GM18951 (cell line): Measurements from ENCODE around the gene KIF17.
A peak's percentile ranks its signal among the peaks of the same experiment; 100 is the strongest.

ENCODE experiments used
- POLR2A ChIP-seq: IDR thresholded peaks from 4 replicates; pipeline ENCODE4 v1.6.1; 2011; ENCODE audit warnings: mild to moderate bottlenecking; ENCODE audit not compliant: insufficient read length, insufficient read depth; ENCODE audit errors: extremely low read depth
- in situ Hi-C: fragments of 300-500 bp; cut with MboI; formaldehyde crosslinking; loops from one replicate; pipeline ENCODE4 v1.12.0; 2022; ENCODE audit warnings: low sequenced_read_pairs, mixed read lengths, inconsistent platforms; ENCODE audit not compliant: unreplicated experiment

KIF17 gene

GRCh38 chr1:20717452-20718342 is at the start of gene KIF17:
Gene KIF17, minus strand, starts transcription at chr1:20718007. Its CDS starts 301 bp downstream, at chr1:20717706.
- in situ Hi-C loops = no loop called here
- no peak for TF ChIP-seq POLR2A

GRCh38 chr1:20767271-20767670 is 49.5 kb upstream of the KIF17 start:
- no peak for TF ChIP-seq POLR2A
- in situ Hi-C loops = no loop called here

DNA sequence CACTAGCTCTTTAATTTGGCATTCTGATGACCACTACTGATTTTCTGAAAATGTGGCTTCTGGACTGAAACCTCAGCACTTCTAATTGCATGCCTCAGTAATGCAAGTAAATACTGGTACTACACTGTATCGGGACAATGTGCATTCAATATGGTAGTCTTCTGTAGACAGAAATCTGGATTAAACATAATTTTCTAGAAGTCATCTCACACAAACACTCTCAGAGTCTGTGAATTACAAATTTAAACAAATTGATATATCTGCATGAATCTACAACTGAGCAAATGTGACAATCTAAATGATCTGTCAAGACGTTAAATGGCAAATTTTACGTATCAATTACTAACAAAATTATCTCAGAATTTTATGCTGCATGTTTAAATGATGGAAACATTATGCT is 45.6 kb upstream of the KIF17 start:
- in situ Hi-C loops = no loop called here
- TF ChIP-seq POLR2A = no peak

GRCh38 chr1:20760322-20760721 is 42.5 kb upstream of the KIF17 start:
- in situ Hi-C loops = no loop called here
- TF ChIP-seq POLR2A = no peak

- TF ChIP-seq POLR2A = no peak
- in situ Hi-C loops = no loop called here
Measured at GRCh38 chr1:20753589-20753988, 35.8 kb upstream of the KIF17 start.

GRCh38 chr1:20751462-20751990 is 33.7 kb upstream of the KIF17 start:
- no peak for TF ChIP-seq POLR2A
- in situ Hi-C loops = no loop called here

- no peak for TF ChIP-seq POLR2A
- in situ Hi-C loops = no loop called here
Measured at GRCh38 chr1:20742671-20743070, 24.9 kb upstream of the KIF17 start.

DNA sequence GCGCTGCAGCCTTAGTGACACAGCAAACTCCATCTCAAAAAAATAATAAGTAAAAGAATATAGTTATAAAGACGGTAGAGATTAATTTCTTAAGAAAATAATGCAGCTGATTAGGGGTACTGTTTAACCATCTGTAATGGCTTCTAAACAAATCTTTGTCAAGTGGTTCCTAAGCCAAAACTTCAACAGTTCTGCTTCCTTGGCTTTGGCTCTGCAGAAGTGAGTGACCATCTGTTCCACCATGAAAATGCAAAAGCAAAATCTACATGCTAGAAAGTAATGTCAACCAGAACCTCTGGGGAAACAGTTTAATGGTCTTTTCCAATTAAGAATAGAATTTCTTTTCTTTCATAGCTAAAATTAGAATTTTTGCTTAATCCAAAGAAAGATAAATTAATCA is 23.0 kb upstream of the KIF17 start:
- TF ChIP-seq POLR2A = no peak
- in situ Hi-C loops = no loop called here

- in situ Hi-C loops = no loop called here
- TF ChIP-seq POLR2A = no peak
Measured at GRCh38 chr1:20739225-20739624, 21.4 kb upstream of the KIF17 start.

DNA sequence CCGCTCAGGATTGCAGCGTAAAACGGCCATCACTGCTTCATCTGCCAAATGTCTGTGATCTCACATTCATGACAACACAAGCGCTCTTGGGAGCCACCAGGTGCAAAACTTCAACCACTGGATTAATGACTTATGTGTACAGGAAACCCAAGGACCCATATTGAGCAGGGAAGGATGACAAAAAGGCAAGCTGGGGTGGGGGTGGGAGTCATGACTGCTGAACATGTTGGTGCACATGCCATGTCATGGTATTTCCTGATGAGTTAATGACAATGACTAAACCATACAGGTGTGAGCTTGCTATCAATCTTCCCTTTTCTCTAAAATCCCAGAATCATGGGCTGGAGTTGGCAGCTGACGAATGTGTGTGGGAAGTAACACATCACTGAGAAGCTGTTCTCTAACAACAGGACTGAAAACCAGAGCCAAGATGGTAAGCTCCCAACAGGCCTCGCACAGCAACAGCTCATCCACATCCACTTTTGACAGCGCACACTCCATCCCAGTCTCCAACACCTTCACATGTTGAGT is 17.8 kb upstream of the KIF17 start:
- no peak for TF ChIP-seq POLR2A
- in situ Hi-C loops = no loop called here

GRCh38 chr1:20733360-20733975 is 15.7 kb upstream of the KIF17 start:
- in situ Hi-C loops = no loop called here
- TF ChIP-seq POLR2A = no peak

- in situ Hi-C loops = no loop called here
- TF ChIP-seq POLR2A = peak; percentile 23
Measured at GRCh38 chr1:20732588-20733359, 15.0 kb upstream of the KIF17 start, which contains the start of gene SH2D5. Gene SH2D5, minus strand, starts transcription at chr1:20732703. Its CDS starts 4,659 bp downstream, at chr1:20728044.
